Right lung (tissue), 5 donors: ENCODE results near the gene MAP7D1. TPM values are rescaled to one million over a fixed set of nuclear protein-coding genes. Genes with fewer than 3 reads are reported as not detected.

Experiments
- polyA plus RNA-seq, 5 donors: library from polyadenylated mRNA; unstranded; fragments of 120-200 nt; gene quantifications; one replicate each; pipeline versions ENCODE4 v1.2.1 to v1.2.3, GENCODE V29; 2013; ENCODE audit warnings: inconsistent platforms in 1 of 5, low replicate concordance in 1 of 5; ENCODE audit not compliant: insufficient read length in 5 of 5, insufficient read depth in 1 of 5

The MAP7D1 gene
- polyA plus RNA-seq, 5 donors: 49.6 to 82.4 (median 52.3) TPM

Other genes with a start within 250 kb of the MAP7D1 start
- gene AGO3, start 225.1 kb upstream of the MAP7D1 start, polyA plus RNA-seq: 10 to 100 TPM; 10.5 to 21.7 (median 20.5) TPM
- 10 to 100 TPM in 3 of 5 donors, 1 to 10 TPM in 2; 6.0 to 15.6 (median 11.3) TPM for gene TEKT2, start 72.1 kb upstream of the MAP7D1 start, polyA plus RNA-seq
- gene ADPRS, start 67.3 kb upstream of the MAP7D1 start, polyA plus RNA-seq: 10 to 100 TPM; 22.5 to 33.7 (median 31.6) TPM
- gene COL8A2, start 30.9 kb upstream of the MAP7D1 start, polyA plus RNA-seq: 1 to 10 TPM in 3 of 5 donors, under 1 TPM in 2; 0.58 to 1.2 (median 1.1) TPM
- 10 to 100 TPM; 45.0 to 56.6 (median 52.9) TPM for gene TRAPPC3, start 6.7 kb upstream of the MAP7D1 start, polyA plus RNA-seq
- gene THRAP3, start 68.3 kb downstream of the MAP7D1 start, polyA plus RNA-seq: 100 to 1,000 TPM; 112 to 165 (median 154) TPM
- gene SH3D21, start 150.2 kb downstream of the MAP7D1 start, polyA plus RNA-seq: 10 to 100 TPM; 12.3 to 20.9 (median 18.4) TPM
- gene EVA1B, start 167.5 kb downstream of the MAP7D1 start, polyA plus RNA-seq: 10 to 100 TPM; 22.1 to 81.6 (median 33.3) TPM
- 10 to 100 TPM; 29.1 to 41.0 (median 32.2) TPM for gene STK40, start 229.8 kb downstream of the MAP7D1 start, polyA plus RNA-seq
- 10 to 100 TPM; 15.1 to 25.2 (median 18.7) TPM for gene LSM10, start 241.7 kb downstream of the MAP7D1 start, polyA plus RNA-seq